HG03575 (cell line): ENCODE data around the gene TMPRSS4.

Source experiments
- ATAC-seq: cut with Tn5 transposase; IDR thresholded peaks from one replicate; pipeline ENCODE4 v1.9.1; 2021; ENCODE audit not compliant: unreplicated experiment, insufficient number of reproducible peaks, low FRiP score; ENCODE audit errors: extremely low read depth

The TMPRSS4 gene

GRCh38 chr11:118095967-118096367 lies 19.1 kb downstream of the TMPRSS4 start:
- ATAC-seq, result no peak

DNA sequence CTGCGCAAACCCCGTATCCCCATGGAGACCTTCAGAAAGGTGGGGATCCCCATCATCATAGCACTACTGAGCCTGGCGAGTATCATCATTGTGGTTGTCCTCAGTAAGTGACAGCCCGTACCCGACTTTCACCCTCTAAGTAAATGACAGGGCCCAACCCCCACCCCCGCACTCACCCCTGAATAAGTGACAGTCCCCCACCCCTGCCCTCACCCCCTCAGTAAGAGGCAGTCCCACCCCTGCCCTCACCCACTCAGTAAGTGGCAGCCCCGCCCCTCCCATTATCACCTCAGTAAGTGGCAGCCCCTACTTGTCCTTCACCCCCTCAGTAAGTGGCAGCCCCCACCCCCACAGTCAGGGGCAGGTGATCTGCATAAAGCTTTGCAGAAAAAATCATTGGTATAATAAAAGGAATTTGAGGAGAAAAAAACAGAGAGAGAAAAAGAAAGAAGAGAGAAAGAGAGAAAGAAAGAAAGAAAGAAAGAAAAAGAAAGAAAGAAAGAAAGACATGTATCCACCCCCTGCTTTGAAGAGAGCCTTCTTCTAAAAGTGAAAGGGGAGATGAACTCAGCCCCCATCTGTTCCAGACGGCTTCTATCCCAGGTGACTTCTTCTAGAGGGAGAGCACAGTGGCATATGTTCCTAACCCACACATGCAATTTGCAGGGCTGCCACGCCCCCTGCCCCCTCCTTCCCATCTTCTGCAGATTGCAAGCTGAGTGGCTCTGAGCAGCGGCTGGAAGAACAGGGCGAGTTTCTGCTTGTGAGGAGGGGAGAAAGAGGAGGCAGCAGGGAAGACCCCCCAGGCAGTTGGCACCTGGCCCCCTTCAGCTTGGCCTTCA lies 22.3 kb downstream of the TMPRSS4 start:
- ATAC-seq, result no peak

DNA sequence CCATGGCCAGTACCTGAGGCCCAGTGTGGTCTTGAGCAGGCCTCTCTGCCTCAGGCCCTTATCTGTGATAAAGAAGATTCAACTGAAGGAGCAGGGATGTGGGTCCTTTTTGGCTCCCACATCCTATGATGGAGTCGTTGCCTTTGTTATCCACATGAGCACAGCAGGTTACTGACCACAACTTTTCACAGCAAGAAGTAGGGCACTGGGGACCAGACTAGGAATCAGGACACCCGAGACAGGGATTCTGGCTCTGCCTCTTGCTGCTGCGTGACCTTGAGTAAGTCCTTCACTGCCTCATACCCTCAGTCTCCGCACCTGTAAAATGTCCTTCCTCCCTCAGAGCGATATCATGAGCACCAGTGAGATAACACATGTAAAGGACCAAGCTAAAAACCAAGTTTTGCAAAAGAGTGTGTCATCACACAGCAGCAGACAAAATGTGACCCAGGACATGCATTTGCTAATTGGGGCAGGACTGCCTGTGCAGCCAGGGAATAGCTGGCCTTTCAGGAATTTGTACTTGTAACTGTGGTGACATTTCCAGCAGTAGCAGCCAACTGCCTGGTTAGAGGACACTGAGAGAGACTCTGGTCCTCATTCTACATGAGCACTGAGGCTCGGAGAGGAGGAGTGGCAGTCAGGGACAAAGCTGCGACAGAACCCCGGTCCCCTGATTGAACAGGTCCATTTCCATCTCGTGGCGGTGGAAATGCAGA lies 23.1 kb downstream of the TMPRSS4 start:
- no peak for ATAC-seq

DNA sequence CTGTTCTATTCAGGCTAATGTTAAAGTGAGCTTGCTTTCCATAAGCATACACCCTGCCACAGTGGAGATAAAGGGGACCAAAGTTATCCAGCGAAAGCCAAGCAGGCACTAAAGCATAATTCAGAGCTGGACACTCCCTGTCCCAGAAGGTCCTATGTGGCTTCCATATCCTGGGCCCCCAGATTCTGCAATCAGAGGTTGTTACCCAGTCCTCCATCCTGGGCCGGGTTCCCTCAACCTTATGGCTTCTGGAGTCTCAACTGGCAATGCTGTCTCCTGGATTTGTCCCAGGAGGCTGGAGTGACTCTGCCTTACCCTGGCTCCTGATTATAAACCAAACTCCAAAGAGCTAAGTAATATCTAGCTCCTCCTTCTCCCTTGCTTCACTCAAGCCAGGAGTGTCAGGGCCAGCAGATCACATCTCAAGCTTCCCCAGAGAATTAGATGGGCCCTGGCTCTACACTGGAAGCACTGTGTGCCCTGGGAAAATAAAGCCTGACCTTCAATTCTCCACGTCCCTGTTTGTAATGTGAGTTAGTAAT lies 23.9 kb downstream of the TMPRSS4 start:
- ATAC-seq, result no peak

- no peak for ATAC-seq
Measured at GRCh38 chr11:118102721-118103261, 25.9 kb downstream of the TMPRSS4 start.

DNA sequence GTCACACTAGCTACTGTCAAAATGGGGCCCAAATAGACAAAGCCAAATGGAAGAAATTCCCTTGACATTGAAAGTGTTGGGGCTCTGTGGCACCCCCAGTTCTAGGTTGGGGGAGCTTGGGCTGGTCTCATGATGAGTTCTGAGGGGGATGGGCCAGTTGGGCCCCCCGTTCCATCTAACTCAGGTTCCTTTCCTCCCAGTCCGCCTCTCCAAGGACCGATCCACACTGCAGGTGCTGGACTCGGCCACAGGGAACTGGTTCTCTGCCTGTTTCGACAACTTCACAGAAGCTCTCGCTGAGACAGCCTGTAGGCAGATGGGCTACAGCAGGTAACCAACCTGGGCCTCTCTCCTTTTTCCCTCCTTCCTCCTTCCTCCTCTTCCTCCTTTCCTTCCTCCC lies 27.6 kb downstream of the TMPRSS4 start:
- ATAC-seq, result no peak

DNA sequence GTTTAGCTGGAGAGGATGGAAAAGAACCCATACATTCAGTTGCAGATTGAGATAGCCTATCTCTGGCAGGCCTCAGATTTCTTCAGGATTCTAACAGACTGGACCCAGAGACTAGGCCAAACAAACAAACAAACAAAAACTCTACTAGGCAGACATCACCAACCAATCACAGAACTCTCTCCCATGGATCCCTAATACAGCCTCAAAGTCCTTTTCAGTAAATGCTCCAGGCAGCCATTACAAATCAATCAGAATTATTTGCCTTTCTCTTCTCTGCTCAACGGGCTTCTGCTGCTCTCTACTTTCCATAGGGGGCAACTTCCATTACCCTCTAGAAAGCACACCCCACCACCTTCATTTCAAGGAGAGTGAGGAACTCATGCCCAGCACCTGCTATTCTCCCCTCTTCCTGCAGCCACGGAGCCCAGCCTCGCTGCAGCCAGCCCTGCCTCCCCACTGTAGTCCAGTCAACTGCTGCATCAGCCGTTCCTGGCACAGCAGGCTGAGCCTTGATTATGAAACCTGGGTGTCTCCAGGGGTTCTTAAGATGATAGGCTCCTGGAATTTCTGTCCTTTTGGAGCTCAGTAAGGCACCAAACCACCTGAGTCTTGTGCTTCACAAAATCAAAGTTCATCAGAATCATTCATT lies 28.9 kb downstream of the TMPRSS4 start:
- ATAC-seq, result no peak

DNA sequence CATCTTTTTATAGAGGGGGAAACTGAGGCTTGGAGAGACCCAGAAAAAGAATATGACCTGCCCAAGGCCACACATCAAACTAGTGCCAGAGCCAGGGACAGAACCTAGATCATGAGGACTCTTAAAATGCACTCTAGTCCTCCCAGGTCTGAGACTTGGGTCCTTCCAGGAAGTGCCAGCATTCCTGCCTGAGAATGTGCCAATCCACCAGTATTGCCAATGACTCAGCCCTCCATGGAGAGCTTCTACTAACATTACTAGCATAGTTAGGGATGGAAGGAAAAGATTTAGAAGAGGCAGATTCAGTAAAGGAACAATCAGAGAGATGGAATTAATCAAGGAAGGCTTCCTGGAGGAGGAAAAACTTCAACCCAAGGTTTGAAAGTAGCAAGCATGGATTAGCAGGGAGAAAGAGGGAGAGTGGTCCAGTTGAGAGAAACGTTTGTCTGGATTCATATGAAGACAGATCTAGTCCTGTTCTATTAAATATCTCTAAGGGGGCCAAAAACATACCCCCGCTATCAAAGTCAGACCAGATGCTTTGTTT lies 30.0 kb downstream of the TMPRSS4 start:
- no peak for ATAC-seq

GRCh38 chr11:118108513-118108912 lies 31.6 kb downstream of the TMPRSS4 start:
- ATAC-seq, result no peak

GRCh38 chr11:118109231-118109630 lies 32.4 kb downstream of the TMPRSS4 start:
- ATAC-seq, result no peak

DNA sequence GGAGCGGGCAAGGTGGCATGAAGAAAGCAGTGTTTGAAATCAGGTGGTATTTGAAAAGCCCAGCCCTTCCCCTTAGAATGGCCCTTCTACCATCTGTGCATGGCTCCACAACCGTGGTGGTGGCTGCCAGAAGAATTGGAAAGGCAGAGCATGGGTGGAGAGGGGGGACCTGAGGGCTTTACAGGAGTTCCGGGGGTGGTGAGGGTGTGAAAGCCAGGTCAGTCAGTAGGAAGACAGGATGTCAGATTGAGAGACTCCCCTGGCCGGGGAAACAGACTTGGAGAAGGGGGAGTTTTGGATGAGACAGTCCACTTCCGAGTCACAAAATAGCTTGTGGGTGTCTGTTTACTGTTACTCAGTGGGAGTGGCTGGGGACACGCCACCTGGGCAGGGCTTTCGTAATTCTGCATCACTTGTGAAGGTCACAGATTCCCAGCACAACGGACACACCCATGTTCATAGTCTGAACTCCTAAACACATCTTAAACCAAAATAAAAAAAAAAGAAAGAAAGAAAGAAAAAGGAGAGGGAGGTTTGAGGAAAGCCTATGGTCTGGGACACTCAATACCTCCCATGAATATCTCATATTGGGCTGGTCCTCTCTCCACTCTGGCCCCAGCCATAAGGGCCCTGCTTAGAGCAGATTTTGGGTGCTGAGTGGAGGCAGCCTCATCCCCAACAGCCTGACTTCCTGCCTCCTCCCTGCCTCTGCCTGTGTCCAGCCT lies 34.3 kb downstream of the TMPRSS4 start:
- ATAC-seq, result no peak

- ATAC-seq, result no peak
Measured at GRCh38 chr11:118111744-118112035, 34.8 kb downstream of the TMPRSS4 start.

GRCh38 chr11:118112711-118113430 lies 36.0 kb downstream of the TMPRSS4 start:
- no peak for ATAC-seq

DNA sequence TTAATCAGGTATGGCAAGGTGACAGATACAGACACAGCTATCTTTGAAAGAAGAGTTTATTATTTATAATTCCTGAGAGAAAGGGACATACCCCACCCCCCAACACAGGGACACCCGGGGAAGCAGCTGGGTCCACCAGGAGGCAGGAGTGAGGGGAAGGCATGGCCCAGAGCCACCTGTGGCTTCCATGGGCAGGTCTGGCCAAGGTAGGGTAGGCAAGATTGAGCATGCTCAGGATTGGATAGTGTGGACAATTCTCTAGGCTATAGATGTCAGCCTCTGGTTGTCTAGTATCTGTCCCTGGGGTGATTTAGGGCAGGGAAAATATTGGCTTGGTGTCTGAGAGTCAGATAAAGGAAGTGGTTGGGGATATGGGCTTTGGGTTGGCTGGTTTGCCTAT lies 37.4 kb downstream of the TMPRSS4 start:
- ATAC-seq, result no peak

GRCh38 chr11:118115048-118115447 lies 38.2 kb downstream of the TMPRSS4 start:
- ATAC-seq, result no peak

DNA sequence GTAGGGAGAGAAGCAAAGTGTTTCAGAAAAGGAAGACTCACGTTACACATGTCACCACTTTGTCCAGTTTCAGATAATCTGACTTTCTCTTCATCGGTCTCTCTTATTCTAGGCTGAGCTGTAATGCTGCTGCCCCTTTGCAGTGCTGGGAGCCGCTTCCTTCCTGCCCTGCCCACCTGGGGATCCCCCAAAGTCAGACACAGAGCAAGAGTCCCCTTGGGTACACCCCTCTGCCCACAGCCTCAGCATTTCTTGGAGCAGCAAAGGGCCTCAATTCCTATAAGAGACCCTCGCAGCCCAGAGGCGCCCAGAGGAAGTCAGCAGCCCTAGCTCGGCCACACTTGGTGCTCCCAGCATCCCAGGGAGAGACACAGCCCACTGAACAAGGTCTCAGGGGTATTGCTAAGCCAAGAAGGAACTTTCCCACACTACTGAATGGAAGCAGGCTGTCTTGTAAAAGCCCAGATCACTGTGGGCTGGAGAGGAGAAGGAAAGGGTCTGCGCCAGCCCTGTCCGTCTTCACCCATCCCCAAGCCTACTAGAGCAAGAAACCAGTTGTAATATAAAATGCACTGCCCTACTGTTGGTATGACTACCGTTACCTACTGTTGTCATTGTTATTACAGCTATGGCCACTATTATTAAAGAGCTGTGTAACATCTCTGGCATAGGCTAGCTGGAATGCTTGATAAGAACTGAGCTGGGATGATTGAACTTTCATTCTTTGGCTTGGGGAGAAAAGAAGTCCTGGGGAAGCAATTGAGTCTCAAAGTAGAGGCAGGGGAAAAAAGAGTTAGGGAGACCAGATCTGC lies 41.1 kb downstream of the TMPRSS4 start:
- ATAC-seq, result no peak

- no peak for ATAC-seq
Measured at GRCh38 chr11:118120793-118121192, 43.9 kb downstream of the TMPRSS4 start.
